Airway epithelial cell (primary cell): Measurements from ENCODE around the gene CEP78. TPM values are rescaled to one million over a fixed set of nuclear protein-coding genes. Genes with fewer than 3 reads are reported as not detected.

Experiments used
- total RNA-seq: library from RNA; depleted of rRNA; stranded (reverse); fragments of >200 nt; gene quantifications from 2 replicates; pipeline ENCODE4 v1.2.3, GENCODE V29; 2015

CEP78 gene, protein sequence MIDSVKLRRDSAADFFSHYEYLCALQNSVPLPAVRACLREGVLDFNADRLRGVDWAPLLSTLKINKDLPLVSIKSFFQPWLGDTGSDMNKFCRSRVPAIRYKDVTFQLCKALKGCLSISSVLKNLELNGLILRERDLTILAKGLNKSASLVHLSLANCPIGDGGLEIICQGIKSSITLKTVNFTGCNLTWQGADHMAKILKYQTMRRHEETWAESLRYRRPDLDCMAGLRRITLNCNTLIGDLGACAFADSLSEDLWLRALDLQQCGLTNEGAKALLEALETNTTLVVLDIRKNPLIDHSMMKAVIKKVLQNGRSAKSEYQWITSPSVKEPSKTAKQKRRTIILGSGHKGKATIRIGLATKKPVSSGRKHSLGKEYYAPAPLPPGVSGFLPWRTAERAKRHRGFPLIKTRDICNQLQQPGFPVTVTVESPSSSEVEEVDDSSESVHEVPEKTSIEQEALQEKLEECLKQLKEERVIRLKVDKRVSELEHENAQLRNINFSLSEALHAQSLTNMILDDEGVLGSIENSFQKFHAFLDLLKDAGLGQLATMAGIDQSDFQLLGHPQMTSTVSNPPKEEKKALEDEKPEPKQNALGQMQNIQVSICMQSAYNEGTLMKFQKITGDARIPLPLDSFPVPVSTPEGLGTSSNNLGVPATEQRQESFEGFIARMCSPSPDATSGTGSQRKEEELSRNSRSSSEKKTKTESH
- 10.4 and 19.3 TPM in 2 replicates for total RNA-seq

GRCh38 chr9:78235762-78236550 lies at the start of gene CEP78:
TSS of gene CEP78 (plus strand) at chr9:78236075. CDS start at chr9:78236351, 276 bp downstream.

GRCh38 chr9:78296893-78297671 lies 61.2 kb downstream of the CEP78 start, which contains the start of gene PSAT1:
TSS of gene PSAT1 (plus strand) at chr9:78297125. CDS start at chr9:78297211, 86 bp downstream.

Other genes starting within 250 kb of the CEP78 start
- 18.6 and 19.9 TPM in 2 replicates for gene GNAQ, start 204.3 kb upstream of the CEP78 start, total RNA-seq
- 58.3 and 61.2 TPM in 2 replicates for gene PSAT1, start 61.0 kb downstream of the CEP78 start, total RNA-seq